HG03280 (cell line): ENCODE results near the gene CACNG1.
"Not testable (repeated sequence)": the region's sequence is repeated elsewhere in the genome, so short reads cannot be mapped to it uniquely, and the experiment has no call there.

ENCODE experiments used
- ATAC-seq: cut with Tn5 transposase; IDR thresholded peaks from one replicate; pipeline ENCODE4 v1.9.1; 2021; ENCODE audit warnings: mild to moderate bottlenecking, moderate library complexity; ENCODE audit not compliant: unreplicated experiment

The CACNG1 gene

GRCh38 chr17:67074781-67075180, 30.4 kb downstream of the CACNG1 start:
- no peak for ATAC-seq

- no peak for ATAC-seq
Measured at GRCh38 chr17:67076290-67076689, 31.9 kb downstream of the CACNG1 start.

GRCh38 chr17:67078292-67078691, 33.9 kb downstream of the CACNG1 start:
- ATAC-seq: no peak

- ATAC-seq: no peak
Measured at GRCh38 chr17:67079491-67079890, 35.1 kb downstream of the CACNG1 start.

GRCh38 chr17:67080804-67081203, 36.5 kb downstream of the CACNG1 start:
- ATAC-seq: no peak

GRCh38 chr17:67082107-67082506, 37.8 kb downstream of the CACNG1 start:
- peak; percentile 78 for ATAC-seq

- ATAC-seq: no peak
Measured at GRCh38 chr17:67085406-67085805, 41.1 kb downstream of the CACNG1 start.

GRCh38 chr17:67088639-67089038, 44.3 kb downstream of the CACNG1 start:
- no peak for ATAC-seq

- ATAC-seq: no peak
Measured at GRCh38 chr17:67090341-67090740, 46.0 kb downstream of the CACNG1 start.

GRCh38 chr17:67092291-67092690, 47.9 kb downstream of the CACNG1 start:
- ATAC-seq: no peak

- not testable (repeated sequence) for ATAC-seq
Measured at GRCh38 chr17:67092710-67093109, 48.4 kb downstream of the CACNG1 start.

GRCh38 chr17:67093348-67093747, 49.0 kb downstream of the CACNG1 start:
- no peak for ATAC-seq

- ATAC-seq: not testable (repeated sequence)
Measured at GRCh38 chr17:67095291-67095690, 50.9 kb downstream of the CACNG1 start.

- no peak for ATAC-seq
Measured at GRCh38 chr17:67095803-67096202, 51.4 kb downstream of the CACNG1 start.

- ATAC-seq: no peak
Measured at GRCh38 chr17:67096609-67097008, 52.3 kb downstream of the CACNG1 start.

- ATAC-seq: no peak
Measured at GRCh38 chr17:67098006-67098405, 53.7 kb downstream of the CACNG1 start.

GRCh38 chr17:67104641-67105040, 60.3 kb downstream of the CACNG1 start:
- not testable (repeated sequence) for ATAC-seq

- ATAC-seq: no peak
Measured at GRCh38 chr17:67105213-67105612, 60.9 kb downstream of the CACNG1 start.
